HepG2 (cell line): ENCODE data around the gene SMIM13. TPM values are rescaled to one million over a fixed set of nuclear protein-coding genes. Genes with fewer than 3 reads are reported as not detected.

ENCODE experiments used
- DPF2 ChIP-seq: sonication (generic); formaldehyde crosslinking; IDR thresholded peaks from 2 replicates; pipeline ENCODE4 v1.4.0; 2020; ENCODE audit warnings: mild to moderate bottlenecking, low read depth, missing genetic modification reagents, borderline replicate concordance
- FOXC1 ChIP-seq: sonication (generic); formaldehyde crosslinking; IDR thresholded peaks from 2 replicates; pipeline ENCODE4 v1.8.0; 2022; ENCODE audit warnings: mild to moderate bottlenecking, missing genetic modification reagents, borderline replicate concordance
- SATB2 ChIP-seq: sonication (generic); formaldehyde crosslinking; IDR thresholded peaks from 2 replicates; pipeline ENCODE4 v1.5.0; 2020; ENCODE audit warnings: missing genetic modification reagents
- SMAD3 ChIP-seq: sonication (generic); formaldehyde crosslinking; IDR thresholded peaks from 2 replicates; pipeline ENCODE4 v1.4.0; 2020; ENCODE audit warnings: missing genetic modification reagents
- ZNF232 ChIP-seq: sonication (generic); formaldehyde crosslinking; IDR thresholded peaks from 2 replicates; pipeline ENCODE4 v1.4.0; 2020; ENCODE audit warnings: missing genetic modification reagents, borderline replicate concordance
- ZNF274 ChIP-seq: sonication (generic); formaldehyde crosslinking; IDR thresholded peaks from 2 replicates; pipeline ENCODE4 v1.5.1; 2020; ENCODE audit warnings: mild to moderate bottlenecking, missing genetic modification reagents
- ZNF713 ChIP-seq: sonication (generic); formaldehyde crosslinking; IDR thresholded peaks from 2 replicates; pipeline ENCODE4 v1.4.0; 2020; ENCODE audit warnings: mild to moderate bottlenecking, missing genetic modification reagents
- ZNF768 ChIP-seq: sonication (generic); formaldehyde crosslinking; IDR thresholded peaks from 2 replicates; pipeline ENCODE4 v1.4.0; 2020; ENCODE audit warnings: missing genetic modification reagents
- polyA plus RNA-seq, 8 experiments: library from polyadenylated mRNA; depleted of rRNA in 3 of 8; stranded (reverse) in 7 of 8; unstranded in 1 of 8; fragments of >200 nt; fragmentation: Illumina TruSeq in 4 of 8; extraction: Trizol in 4 of 8; gene quantifications; 2 replicates each; pipeline versions ENCODE4 v1.2.1 to v1.2.3, GENCODE V29; 2011 to 2016; ENCODE audit warnings: low read depth in 4 of 8, missing spikeins in 1 of 8, mixed read lengths in 1 of 8; ENCODE audit not compliant: insufficient read depth in 1 of 8
- total RNA-seq, 5 experiments: library from RNA; depleted of rRNA; stranded (reverse); fragments of >200 nt; fragmentation: Illumina TruSeq; extraction: Trizol; gene quantifications; 2 replicates each; pipeline ENCODE4 v1.2.3, GENCODE V29; 2016; ENCODE audit warnings: low read depth in 1 of 5
- TF ChIP-seq, protein P1 (sequence below): sonication (generic); formaldehyde crosslinking; conservative IDR thresholded peaks from 2 replicates; pipeline ENCODE4 v1.4.0; 2020; ENCODE audit warnings: mild to moderate bottlenecking, missing genetic modification reagents, moderate library complexity
- TF ChIP-seq, protein P2 (sequence below): sonication (generic); formaldehyde crosslinking; IDR thresholded peaks from 2 replicates; pipeline ENCODE4 v1.9.0; 2021; ENCODE audit warnings: mild to moderate bottlenecking, missing genetic modification reagents
- TF ChIP-seq, protein P3 (sequence below), 2 experiments: fragments of 450-650 bp in 1 of 2; sonication (generic) in 1 of 2; formaldehyde crosslinking; IDR thresholded peaks; 2 replicates each; pipeline versions ENCODE4 v1.5.0 to v1.8.0; 2020 to 2022; ENCODE audit warnings: mild to moderate bottlenecking in 1 of 2, missing genetic modification reagents in 1 of 2

Gene SMIM13
- total and polyA plus RNA-seq, 2 of the 13 experiments (the other 11 are each of a cell fraction or from before 2014, with no cell fraction given), result 2.7 to 10.2 TPM

DNA sequence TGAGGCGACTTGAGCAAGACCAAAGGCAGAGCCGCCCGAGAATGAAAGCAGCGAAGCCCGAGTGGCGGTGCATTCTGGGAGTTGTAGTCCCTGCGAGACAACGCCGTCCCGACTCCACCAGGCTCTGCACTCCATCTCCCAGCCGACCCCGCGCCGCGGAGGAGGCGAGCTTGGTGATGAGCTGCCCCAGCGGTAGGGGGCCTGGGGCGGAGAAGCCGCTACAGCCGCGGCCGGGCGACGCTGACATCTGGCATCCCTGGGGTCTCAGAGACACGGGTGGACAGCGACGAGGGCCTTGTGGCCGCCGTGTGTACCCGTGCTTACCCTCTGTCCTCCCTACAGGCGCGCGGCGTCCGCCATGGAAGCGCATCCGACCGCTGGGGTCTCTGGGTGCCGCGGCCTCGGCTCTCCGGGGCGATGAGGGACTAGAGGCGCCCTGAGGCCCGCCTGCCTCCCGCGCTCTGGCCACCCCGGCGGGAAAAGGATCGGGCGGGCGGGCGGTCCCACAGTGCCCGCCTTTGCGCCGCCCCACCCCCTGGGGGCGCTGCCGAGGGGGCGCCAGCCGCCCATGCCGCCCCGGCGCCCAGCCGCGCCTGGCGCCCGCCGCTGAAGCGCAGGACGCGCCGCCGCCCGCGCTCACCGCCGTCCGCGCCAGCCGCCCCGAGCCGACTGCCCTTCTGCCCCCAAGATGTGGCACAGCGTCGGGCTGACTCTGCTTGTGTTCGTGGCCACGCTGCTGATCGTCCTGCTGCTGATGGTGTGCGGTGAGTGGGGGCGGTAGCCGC lies at the start of gene SMIM13 (continued):
- TF ChIP-seq ZNF274 (CRISPR knock-in tag) (no peak), SMAD3 (peak; percentile 57; the same call in 1 of the 2 replicates), ZNF232 (CRISPR knock-in tag) (0 out of 2 replicates have a peak, but pooled peaks have one; percentile 60), ZNF713 (CRISPR knock-in tag) (0 out of 2 replicates have a peak, but pooled peaks have one; percentile 89), DPF2 (CRISPR knock-in tag) (no peak), ZNF768 (peak; percentile 69), FOXC1 (CRISPR knock-in tag) (peak; percentile 99), SATB2 (CRISPR knock-in tag) (no peak; the same call in 1 of the 2 replicates)
- TF ChIP-seq, protein P1, sequence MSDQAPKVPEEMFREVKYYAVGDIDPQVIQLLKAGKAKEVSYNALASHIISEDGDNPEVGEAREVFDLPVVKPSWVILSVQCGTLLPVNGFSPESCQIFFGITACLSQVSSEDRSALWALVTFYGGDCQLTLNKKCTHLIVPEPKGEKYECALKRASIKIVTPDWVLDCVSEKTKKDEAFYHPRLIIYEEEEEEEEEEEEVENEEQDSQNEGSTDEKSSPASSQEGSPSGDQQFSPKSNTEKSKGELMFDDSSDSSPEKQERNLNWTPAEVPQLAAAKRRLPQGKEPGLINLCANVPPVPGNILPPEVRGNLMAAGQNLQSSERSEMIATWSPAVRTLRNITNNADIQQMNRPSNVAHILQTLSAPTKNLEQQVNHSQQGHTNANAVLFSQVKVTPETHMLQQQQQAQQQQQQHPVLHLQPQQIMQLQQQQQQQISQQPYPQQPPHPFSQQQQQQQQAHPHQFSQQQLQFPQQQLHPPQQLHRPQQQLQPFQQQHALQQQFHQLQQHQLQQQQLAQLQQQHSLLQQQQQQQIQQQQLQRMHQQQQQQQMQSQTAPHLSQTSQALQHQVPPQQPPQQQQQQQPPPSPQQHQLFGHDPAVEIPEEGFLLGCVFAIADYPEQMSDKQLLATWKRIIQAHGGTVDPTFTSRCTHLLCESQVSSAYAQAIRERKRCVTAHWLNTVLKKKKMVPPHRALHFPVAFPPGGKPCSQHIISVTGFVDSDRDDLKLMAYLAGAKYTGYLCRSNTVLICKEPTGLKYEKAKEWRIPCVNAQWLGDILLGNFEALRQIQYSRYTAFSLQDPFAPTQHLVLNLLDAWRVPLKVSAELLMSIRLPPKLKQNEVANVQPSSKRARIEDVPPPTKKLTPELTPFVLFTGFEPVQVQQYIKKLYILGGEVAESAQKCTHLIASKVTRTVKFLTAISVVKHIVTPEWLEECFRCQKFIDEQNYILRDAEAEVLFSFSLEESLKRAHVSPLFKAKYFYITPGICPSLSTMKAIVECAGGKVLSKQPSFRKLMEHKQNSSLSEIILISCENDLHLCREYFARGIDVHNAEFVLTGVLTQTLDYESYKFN (CRISPR knock-in tag), result peak; percentile 55
- TF ChIP-seq, protein P2, sequence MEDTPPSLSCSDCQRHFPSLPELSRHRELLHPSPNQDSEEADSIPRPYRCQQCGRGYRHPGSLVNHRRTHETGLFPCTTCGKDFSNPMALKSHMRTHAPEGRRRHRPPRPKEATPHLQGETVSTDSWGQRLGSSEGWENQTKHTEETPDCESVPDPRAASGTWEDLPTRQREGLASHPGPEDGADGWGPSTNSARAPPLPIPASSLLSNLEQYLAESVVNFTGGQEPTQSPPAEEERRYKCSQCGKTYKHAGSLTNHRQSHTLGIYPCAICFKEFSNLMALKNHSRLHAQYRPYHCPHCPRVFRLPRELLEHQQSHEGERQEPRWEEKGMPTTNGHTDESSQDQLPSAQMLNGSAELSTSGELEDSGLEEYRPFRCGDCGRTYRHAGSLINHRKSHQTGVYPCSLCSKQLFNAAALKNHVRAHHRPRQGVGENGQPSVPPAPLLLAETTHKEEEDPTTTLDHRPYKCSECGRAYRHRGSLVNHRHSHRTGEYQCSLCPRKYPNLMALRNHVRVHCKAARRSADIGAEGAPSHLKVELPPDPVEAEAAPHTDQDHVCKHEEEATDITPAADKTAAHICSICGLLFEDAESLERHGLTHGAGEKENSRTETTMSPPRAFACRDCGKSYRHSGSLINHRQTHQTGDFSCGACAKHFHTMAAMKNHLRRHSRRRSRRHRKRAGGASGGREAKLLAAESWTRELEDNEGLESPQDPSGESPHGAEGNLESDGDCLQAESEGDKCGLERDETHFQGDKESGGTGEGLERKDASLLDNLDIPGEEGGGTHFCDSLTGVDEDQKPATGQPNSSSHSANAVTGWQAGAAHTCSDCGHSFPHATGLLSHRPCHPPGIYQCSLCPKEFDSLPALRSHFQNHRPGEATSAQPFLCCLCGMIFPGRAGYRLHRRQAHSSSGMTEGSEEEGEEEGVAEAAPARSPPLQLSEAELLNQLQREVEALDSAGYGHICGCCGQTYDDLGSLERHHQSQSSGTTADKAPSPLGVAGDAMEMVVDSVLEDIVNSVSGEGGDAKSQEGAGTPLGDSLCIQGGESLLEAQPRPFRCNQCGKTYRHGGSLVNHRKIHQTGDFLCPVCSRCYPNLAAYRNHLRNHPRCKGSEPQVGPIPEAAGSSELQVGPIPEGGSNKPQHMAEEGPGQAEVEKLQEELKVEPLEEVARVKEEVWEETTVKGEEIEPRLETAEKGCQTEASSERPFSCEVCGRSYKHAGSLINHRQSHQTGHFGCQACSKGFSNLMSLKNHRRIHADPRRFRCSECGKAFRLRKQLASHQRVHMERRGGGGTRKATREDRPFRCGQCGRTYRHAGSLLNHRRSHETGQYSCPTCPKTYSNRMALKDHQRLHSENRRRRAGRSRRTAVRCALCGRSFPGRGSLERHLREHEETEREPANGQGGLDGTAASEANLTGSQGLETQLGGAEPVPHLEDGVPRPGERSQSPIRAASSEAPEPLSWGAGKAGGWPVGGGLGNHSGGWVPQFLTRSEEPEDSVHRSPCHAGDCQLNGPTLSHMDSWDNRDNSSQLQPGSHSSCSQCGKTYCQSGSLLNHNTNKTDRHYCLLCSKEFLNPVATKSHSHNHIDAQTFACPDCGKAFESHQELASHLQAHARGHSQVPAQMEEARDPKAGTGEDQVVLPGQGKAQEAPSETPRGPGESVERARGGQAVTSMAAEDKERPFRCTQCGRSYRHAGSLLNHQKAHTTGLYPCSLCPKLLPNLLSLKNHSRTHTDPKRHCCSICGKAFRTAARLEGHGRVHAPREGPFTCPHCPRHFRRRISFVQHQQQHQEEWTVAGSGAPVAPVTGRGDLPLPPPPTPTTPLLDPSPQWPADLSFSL (CRISPR knock-in tag), result no peak
- TF ChIP-seq, protein P3, sequence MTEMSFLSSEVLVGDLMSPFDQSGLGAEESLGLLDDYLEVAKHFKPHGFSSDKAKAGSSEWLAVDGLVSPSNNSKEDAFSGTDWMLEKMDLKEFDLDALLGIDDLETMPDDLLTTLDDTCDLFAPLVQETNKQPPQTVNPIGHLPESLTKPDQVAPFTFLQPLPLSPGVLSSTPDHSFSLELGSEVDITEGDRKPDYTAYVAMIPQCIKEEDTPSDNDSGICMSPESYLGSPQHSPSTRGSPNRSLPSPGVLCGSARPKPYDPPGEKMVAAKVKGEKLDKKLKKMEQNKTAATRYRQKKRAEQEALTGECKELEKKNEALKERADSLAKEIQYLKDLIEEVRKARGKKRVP (CRISPR knock-in tag; IDR thresholded peaks at IDR 0.05), result peak in 1 of 2 experiments; percentile 47; a peak in 2 of 4 replicates
